Measurements from ENCODE around the gene PRKN. TPM values are rescaled to one million over a fixed set of nuclear protein-coding genes. Genes with fewer than 3 reads are reported as not detected.

PRKN gene
- total RNA-seq, 1 experiment from 2014 or later: 2.0 TPM

DNA sequence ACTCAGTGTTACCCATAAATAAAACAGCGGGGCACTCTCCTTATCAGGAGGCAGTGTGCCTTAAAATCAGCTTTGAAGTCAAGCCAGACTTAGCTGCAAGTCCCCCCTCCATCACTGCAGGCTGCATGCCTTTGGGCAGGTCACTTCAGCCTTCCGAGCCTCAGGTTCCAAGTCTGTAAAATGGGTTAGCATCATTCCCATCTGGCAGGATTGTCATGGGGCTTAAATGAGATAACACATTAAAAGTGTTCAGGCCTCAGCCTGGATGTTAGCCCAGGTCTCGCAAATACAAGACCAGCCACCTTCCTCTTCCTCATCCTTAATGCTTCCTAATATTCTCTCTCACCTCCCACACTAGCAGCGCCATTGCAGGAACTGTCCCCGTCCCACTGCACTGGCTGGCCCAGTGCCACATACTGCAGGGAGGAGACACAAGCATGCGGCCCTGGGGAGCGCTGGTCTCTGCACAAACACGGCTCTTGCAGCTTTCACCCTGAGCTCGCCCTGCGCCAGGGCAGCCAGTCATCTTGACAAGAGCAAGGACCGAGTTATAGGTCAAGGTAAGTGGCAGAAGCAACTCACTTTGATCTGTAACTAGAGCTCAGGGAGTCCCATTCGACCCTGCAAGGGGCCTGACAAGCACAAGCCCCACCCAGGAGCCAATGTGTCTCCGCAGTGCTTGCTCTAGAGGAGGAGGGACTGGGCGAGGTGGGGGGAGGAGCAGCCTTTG lies 889.1 kb downstream of the PRKN start:
- Histone ChIP-seq H2AFZ (ENCODE audit: low read length) (no peak overlapping the region), H3K14ac (ENCODE audit: insufficient read depth, low read length) (no peak overlapping the region), H4K8ac (replicated peaks; ENCODE audit: insufficient read length, low read depth, low read length) (no peak overlapping the region), H3T11ph (ENCODE audit: low read length) (no peak overlapping the region), H3K27ac (ENCODE audit: insufficient read length, low read depth, low read length) (no peak overlapping the region), H3K79me1 (ENCODE audit: insufficient read depth, low read depth, low read length, poor library complexity, severe bottlenecking) (no peaks in the 10 kb centered on the region), H3K79me2 (ENCODE audit: insufficient read depth, low read length) (no peaks in the 10 kb centered on the region), H3K4me1 (ENCODE audit: insufficient read depth, low read length) (peaks cover 3% of the 10 kb centered on the region; the same call in 1 of the 2 replicates), H3K4ac (ENCODE audit: low read depth, low read length) (no peak overlapping the region), H3K9me3 (ENCODE audit: control insufficient read depth, low read depth, low read length) (no peaks in the 10 kb centered on the region), H3K4me2 (ENCODE audit: insufficient read depth, insufficient read length, low read length) (no peak overlapping the region), H3K18ac (ENCODE audit: insufficient read length, low read depth, low read length) (no peak overlapping the region), H4K91ac (ENCODE audit: insufficient read length, low read depth, low read length) (no peak overlapping the region), H2BK12ac (ENCODE audit: insufficient read length, low read depth, low read length) (no peak overlapping the region), H2BK120ac (ENCODE audit: low read depth, low read length, poor library complexity, severe bottlenecking) (no peak overlapping the region), H2AK5ac (ENCODE audit: insufficient read length, low read length) (no peak overlapping the region), H2BK5ac (ENCODE audit: insufficient read length, low read length) (no peak overlapping the region), H4K20me1 (ENCODE audit: control insufficient read depth, insufficient read depth, insufficient read length) (no peaks in the 10 kb centered on the region), H3K27me3 (ENCODE audit: insufficient read depth, low read length) (no peaks in the 10 kb centered on the region), H2BK20ac (ENCODE audit: low read depth, low read length, poor library complexity, severe bottlenecking) (no peak overlapping the region), H3K23ac (ENCODE audit: insufficient read length, low read depth, low read length) (no peak overlapping the region), H4K5ac (ENCODE audit: insufficient read length, low read depth, low read length) (no peak overlapping the region), H3K23me2 (ENCODE audit: insufficient read length, low read depth, low read length, poor library complexity, severe bottlenecking) (no peaks in the 10 kb centered on the region), H3K56ac (ENCODE audit: insufficient read length, low read depth, low read length) (no peak overlapping the region), H3K9ac (ENCODE audit: extremely low read depth, insufficient read length, low read length) (no peak overlapping the region), H2BK15ac (ENCODE audit: low read depth, low read length) (no peak overlapping the region)
- TF ChIP-seq, protein P1, sequence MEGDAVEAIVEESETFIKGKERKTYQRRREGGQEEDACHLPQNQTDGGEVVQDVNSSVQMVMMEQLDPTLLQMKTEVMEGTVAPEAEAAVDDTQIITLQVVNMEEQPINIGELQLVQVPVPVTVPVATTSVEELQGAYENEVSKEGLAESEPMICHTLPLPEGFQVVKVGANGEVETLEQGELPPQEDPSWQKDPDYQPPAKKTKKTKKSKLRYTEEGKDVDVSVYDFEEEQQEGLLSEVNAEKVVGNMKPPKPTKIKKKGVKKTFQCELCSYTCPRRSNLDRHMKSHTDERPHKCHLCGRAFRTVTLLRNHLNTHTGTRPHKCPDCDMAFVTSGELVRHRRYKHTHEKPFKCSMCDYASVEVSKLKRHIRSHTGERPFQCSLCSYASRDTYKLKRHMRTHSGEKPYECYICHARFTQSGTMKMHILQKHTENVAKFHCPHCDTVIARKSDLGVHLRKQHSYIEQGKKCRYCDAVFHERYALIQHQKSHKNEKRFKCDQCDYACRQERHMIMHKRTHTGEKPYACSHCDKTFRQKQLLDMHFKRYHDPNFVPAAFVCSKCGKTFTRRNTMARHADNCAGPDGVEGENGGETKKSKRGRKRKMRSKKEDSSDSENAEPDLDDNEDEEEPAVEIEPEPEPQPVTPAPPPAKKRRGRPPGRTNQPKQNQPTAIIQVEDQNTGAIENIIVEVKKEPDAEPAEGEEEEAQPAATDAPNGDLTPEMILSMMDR (conservative IDR thresholded peaks at IDR 0.05): no peak
- Mint-ChIP-seq H3K27ac (peak overlapping the region in 1 of 3 experiments; percentile 42; a peak in 1 of 7 replicates), H3K4me1 (peaks cover 30 to 43% of the 10 kb centered on the region in 2 experiments), H3K36me3 (ENCODE audit: insufficient read depth in 1 of 3, low read depth in 3 of 3) (no peaks in the 10 kb centered on the region), H3K4me3 (no peak overlapping the region), H3K27me3 (ENCODE audit: low read depth) (no peaks in the 10 kb centered on the region), H3K9me3 (no peaks in the 10 kb centered on the region)
- WGBS (ENCODE audit: extremely low coverage, insufficient read length, low lambda C conversion rate): no CpG with 5 or more reads among the region's 14 CpGs
- peak; percentile 79 for DNase-seq
